Measurements from ENCODE around the gene PRPF31.
"Not testable (repeated sequence)": the region's sequence is repeated elsewhere in the genome, so short reads cannot be mapped to it uniquely, and the experiment has no call there.

DNA sequence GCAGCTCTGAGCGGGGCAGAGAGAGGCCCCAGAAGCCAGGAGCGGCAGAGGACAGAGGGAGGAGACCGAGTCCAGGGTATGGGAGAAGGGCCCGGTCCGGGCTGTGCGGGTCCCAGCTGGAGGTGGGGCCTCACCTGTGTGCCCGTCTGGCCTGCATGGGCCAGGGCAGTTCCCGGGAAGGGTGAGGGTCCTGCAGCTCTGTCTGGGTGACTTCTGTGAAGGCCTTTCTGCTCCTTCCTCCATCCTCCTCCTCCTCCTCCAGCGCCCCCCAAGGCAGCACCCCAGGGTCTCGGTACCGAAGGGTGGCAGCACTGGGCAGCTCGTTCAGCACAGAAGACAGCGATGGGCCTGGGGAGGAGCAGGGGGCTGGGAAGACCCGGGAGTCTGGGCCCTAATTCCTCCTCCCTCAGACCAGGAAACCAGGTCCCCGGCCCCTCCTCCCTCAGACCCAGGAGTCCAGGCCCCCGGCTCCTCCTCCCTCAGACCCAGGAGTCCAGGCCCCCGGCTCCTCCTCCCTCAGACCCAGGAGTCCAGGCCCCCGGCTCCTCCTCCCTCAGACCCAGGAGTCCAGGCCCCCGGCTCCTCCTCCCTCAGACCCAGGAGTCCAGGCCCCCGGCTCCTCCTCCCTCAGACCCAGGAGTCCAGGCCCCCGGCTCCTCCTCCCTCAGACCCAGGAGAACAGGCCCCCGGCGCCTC is 56.3 kb downstream of the PRPF31 start:
- TF ChIP-seq SMC3 (conservative IDR thresholded peaks at IDR 0.05; ENCODE audit: poor library complexity); EP300 (conservative IDR thresholded peaks at IDR 0.05; ENCODE audit: poor library complexity, severe bottlenecking); POLR2AphosphoS5 (IDR thresholded peaks at IDR 0.05); EZH2 (IDR thresholded peaks at IDR 0.05; ENCODE audit: borderline replicate concordance, insufficient read depth, low read length, poor library complexity, severe bottlenecking): not testable (repeated sequence)
- TF ChIP-seq, protein P1, sequence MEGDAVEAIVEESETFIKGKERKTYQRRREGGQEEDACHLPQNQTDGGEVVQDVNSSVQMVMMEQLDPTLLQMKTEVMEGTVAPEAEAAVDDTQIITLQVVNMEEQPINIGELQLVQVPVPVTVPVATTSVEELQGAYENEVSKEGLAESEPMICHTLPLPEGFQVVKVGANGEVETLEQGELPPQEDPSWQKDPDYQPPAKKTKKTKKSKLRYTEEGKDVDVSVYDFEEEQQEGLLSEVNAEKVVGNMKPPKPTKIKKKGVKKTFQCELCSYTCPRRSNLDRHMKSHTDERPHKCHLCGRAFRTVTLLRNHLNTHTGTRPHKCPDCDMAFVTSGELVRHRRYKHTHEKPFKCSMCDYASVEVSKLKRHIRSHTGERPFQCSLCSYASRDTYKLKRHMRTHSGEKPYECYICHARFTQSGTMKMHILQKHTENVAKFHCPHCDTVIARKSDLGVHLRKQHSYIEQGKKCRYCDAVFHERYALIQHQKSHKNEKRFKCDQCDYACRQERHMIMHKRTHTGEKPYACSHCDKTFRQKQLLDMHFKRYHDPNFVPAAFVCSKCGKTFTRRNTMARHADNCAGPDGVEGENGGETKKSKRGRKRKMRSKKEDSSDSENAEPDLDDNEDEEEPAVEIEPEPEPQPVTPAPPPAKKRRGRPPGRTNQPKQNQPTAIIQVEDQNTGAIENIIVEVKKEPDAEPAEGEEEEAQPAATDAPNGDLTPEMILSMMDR (IDR thresholded peaks at IDR 0.05; ENCODE audit: poor library complexity, severe bottlenecking), result not testable (repeated sequence)

Data from neural cell (in vitro differentiated cells).